Measurements from ENCODE around the gene ANGEL1.

The ANGEL1 gene

GRCh38 chr14:76763096-76764041 lies 49.3 kb downstream of the ANGEL1 start:
- no peak for DNase-seq (ENCODE audit: low read depth)

- no peak for DNase-seq (ENCODE audit: low read depth)
These were observed 50.1 kb downstream of the ANGEL1 start for GRCh38 chr14:76762411-76763095.

GRCh38 chr14:76761960-76762410 lies 50.7 kb downstream of the ANGEL1 start:
- DNase-seq (ENCODE audit: low read depth) = no peak

GRCh38 chr14:76761136-76761959 lies 51.3 kb downstream of the ANGEL1 start, which contains the start of gene VASH1:
TSS of gene VASH1 (plus strand) at chr14:76761468. CDS start at chr14:76762822, 1,354 bp downstream.
- peak; percentile 21 for DNase-seq (ENCODE audit: low read depth)

- no peak for DNase-seq (ENCODE audit: low read depth)
These were observed 52.1 kb downstream of the ANGEL1 start for GRCh38 chr14:76760331-76761135.

- no peak for DNase-seq (ENCODE audit: low read depth)
These were observed 53.1 kb downstream of the ANGEL1 start for GRCh38 chr14:76759589-76759988.

GRCh38 chr14:76756371-76756750 lies 56.3 kb downstream of the ANGEL1 start:
- no peak for DNase-seq (ENCODE audit: low read depth)

GRCh38 chr14:76755610-76756370 lies 56.9 kb downstream of the ANGEL1 start:
- DNase-seq (ENCODE audit: low read depth) = no peak

- DNase-seq (ENCODE audit: low read depth) = no peak
These were observed 58.1 kb downstream of the ANGEL1 start for GRCh38 chr14:76754586-76754985.

GRCh38 chr14:76753541-76754198 lies 59.0 kb downstream of the ANGEL1 start:
- no peak for DNase-seq (ENCODE audit: low read depth)

- no peak for DNase-seq (ENCODE audit: low read depth)
These were observed 59.9 kb downstream of the ANGEL1 start for GRCh38 chr14:76752744-76753143.

- no peak for DNase-seq (ENCODE audit: low read depth)
These were observed 69.7 kb downstream of the ANGEL1 start for GRCh38 chr14:76742966-76743365.

GRCh38 chr14:76742185-76742584 lies 70.5 kb downstream of the ANGEL1 start:
- DNase-seq (ENCODE audit: low read depth) = no peak

- no peak for DNase-seq (ENCODE audit: low read depth)
These were observed 71.6 kb downstream of the ANGEL1 start for GRCh38 chr14:76741074-76741473.
